ENCODE results near the gene ENOX1.

Gene ENOX1

GRCh38 chr13:43377149-43377548 lies 409.6 kb downstream of the ENOX1 start:
- ATAC-seq = no peak

DNA sequence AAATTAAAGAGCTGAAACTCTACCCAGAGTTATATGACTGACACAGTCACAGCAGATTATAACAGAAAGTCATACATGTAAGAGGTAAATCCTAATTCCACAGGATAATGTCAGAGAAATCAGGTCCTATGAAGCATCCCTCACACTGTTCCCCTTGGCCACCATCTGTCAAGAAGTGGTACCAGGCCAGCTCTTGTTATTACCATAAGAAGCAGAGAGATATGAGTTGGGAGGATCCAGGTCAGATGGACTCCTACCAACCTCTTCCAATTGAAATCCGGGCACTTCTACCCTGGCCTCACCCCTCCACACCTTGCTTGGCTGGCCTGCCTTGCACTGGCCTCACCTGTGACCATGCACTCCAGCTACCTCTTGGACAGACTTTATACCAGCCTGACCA lies 410.2 kb downstream of the ENOX1 start:
- no peak for ATAC-seq
- TF ChIP-seq RARB (CRISPR knock-in tag; IDR thresholded peaks at IDR 0.05) (no peak), ZFP3 (CRISPR knock-in tag; IDR thresholded peaks at IDR 0.05) (no peak), GLIS3 (CRISPR knock-in tag; IDR thresholded peaks at IDR 0.05) (no peak), TCF4 (CRISPR knock-in tag; IDR thresholded peaks at IDR 0.05; ENCODE audit: borderline replicate concordance) (no peak), SNAI2 (CRISPR knock-in tag; IDR thresholded peaks at IDR 0.05) (no peak)

More at GRCh38 chr13:43377149-43377548, 409.6 kb downstream of the ENOX1 start:
- TF ChIP-seq ARNTL (CRISPR knock-in tag; IDR thresholded peaks at IDR 0.05; ENCODE audit: borderline replicate concordance, low read depth) (no peak), ZNF565 (CRISPR knock-in tag; conservative IDR thresholded peaks at IDR 0.05; ENCODE audit: low read depth) (no peak), CSDC2 (CRISPR knock-in tag; IDR thresholded peaks at IDR 0.05) (no peak), SNAI2 (CRISPR knock-in tag; IDR thresholded peaks at IDR 0.05) (no peak), ISL1 (CRISPR knock-in tag; IDR thresholded peaks at IDR 0.05) (no peak), TCF4 (CRISPR knock-in tag; IDR thresholded peaks at IDR 0.05; ENCODE audit: borderline replicate concordance) (no peak), GLIS3 (CRISPR knock-in tag; IDR thresholded peaks at IDR 0.05) (no peak), OSR1 (CRISPR knock-in tag; IDR thresholded peaks at IDR 0.05) (no peak), ZNF8 (CRISPR knock-in tag; IDR thresholded peaks at IDR 0.05) (no peak), POU6F1 (CRISPR knock-in tag; IDR thresholded peaks at IDR 0.05; ENCODE audit: borderline replicate concordance, low read depth) (no peak), ZC3H10 (CRISPR knock-in tag; IDR thresholded peaks at IDR 0.05) (no peak), RARB (CRISPR knock-in tag; IDR thresholded peaks at IDR 0.05) (no peak), ESRRG (CRISPR knock-in tag; IDR thresholded peaks at IDR 0.05) (no peak), PATZ1 (CRISPR knock-in tag; IDR thresholded peaks at IDR 0.05; ENCODE audit: borderline replicate concordance) (no peak), TOX (CRISPR knock-in tag; IDR thresholded peaks at IDR 0.05; ENCODE audit: borderline replicate concordance) (no peak), CSRNP3 (CRISPR knock-in tag; IDR thresholded peaks at IDR 0.05) (no peak), ZFP30 (CRISPR knock-in tag; IDR thresholded peaks at IDR 0.05) (no peak), BACH2 (CRISPR knock-in tag; IDR thresholded peaks at IDR 0.05; ENCODE audit: borderline replicate concordance) (no peak), PPARA (CRISPR knock-in tag; IDR thresholded peaks at IDR 0.05; ENCODE audit: borderline replicate concordance) (no peak)
- TF ChIP-seq, protein P1, sequence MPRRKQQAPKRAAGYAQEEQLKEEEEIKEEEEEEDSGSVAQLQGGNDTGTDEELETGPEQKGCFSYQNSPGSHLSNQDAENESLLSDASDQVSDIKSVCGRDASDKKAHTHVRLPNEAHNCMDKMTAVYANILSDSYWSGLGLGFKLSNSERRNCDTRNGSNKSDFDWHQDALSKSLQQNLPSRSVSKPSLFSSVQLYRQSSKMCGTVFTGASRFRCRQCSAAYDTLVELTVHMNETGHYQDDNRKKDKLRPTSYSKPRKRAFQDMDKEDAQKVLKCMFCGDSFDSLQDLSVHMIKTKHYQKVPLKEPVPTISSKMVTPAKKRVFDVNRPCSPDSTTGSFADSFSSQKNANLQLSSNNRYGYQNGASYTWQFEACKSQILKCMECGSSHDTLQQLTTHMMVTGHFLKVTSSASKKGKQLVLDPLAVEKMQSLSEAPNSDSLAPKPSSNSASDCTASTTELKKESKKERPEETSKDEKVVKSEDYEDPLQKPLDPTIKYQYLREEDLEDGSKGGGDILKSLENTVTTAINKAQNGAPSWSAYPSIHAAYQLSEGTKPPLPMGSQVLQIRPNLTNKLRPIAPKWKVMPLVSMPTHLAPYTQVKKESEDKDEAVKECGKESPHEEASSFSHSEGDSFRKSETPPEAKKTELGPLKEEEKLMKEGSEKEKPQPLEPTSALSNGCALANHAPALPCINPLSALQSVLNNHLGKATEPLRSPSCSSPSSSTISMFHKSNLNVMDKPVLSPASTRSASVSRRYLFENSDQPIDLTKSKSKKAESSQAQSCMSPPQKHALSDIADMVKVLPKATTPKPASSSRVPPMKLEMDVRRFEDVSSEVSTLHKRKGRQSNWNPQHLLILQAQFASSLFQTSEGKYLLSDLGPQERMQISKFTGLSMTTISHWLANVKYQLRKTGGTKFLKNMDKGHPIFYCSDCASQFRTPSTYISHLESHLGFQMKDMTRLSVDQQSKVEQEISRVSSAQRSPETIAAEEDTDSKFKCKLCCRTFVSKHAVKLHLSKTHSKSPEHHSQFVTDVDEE (CRISPR knock-in tag; IDR thresholded peaks at IDR 0.05) = no peak

DNA sequence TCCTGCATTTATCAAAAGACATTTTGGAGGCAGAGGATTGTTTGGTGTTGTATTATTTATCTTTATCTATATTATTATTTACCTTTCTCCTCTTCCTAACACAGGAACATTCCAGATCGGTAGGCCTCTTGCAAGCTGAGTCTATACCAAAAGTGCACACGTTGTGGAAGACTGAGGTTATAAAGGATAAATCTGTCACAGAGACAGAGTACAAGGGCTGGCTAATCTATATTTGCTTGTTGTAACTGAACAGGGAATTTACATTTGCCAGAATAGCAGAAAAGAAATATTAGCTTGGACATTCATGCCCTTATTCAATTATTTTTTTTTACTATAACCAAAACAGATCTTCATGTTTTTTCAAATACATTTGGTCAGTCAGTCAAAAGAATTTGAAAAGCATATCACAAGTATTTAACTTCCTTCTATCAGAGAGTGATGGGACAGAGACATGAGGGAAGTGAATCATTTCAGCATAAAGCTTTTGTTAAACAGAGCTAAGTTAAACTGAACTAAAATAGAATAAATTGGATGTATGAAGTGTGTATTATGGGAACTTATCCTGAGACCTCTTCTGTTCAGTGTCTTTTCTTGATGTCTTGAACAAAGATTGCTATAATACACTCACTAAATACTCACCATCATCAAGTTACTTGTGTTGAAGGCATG lies 410.8 kb downstream of the ENOX1 start:
- ATAC-seq = peak; percentile 54
- TF ChIP-seq RARB (CRISPR knock-in tag; IDR thresholded peaks at IDR 0.05) = no peak
- TF ChIP-seq ESRRG (CRISPR knock-in tag; IDR thresholded peaks at IDR 0.05) = no peak
- no peak for TF ChIP-seq SNAI2 (CRISPR knock-in tag; IDR thresholded peaks at IDR 0.05)
- no peak for TF ChIP-seq ZNF70 (CRISPR knock-in tag; IDR thresholded peaks at IDR 0.05)
- TF ChIP-seq POU6F1 (CRISPR knock-in tag; IDR thresholded peaks at IDR 0.05; ENCODE audit: borderline replicate concordance, low read depth) = no peak
- TF ChIP-seq PPARA (CRISPR knock-in tag; IDR thresholded peaks at IDR 0.05; ENCODE audit: borderline replicate concordance) = no peak
- TF ChIP-seq ZFP3 (CRISPR knock-in tag; IDR thresholded peaks at IDR 0.05) = no peak
- no peak for TF ChIP-seq ARNTL (CRISPR knock-in tag; IDR thresholded peaks at IDR 0.05; ENCODE audit: borderline replicate concordance, low read depth)
- no peak for TF ChIP-seq CSRNP3 (CRISPR knock-in tag; IDR thresholded peaks at IDR 0.05)
- TF ChIP-seq TOX (CRISPR knock-in tag; IDR thresholded peaks at IDR 0.05; ENCODE audit: borderline replicate concordance) = no peak
- TF ChIP-seq ZNF565 (CRISPR knock-in tag; conservative IDR thresholded peaks at IDR 0.05; ENCODE audit: low read depth) = no peak
- TF ChIP-seq OSR1 (CRISPR knock-in tag; IDR thresholded peaks at IDR 0.05) = no peak
- no peak for TF ChIP-seq BACH2 (CRISPR knock-in tag; IDR thresholded peaks at IDR 0.05; ENCODE audit: borderline replicate concordance)
- TF ChIP-seq GLIS3 (CRISPR knock-in tag; IDR thresholded peaks at IDR 0.05) = no peak
- TF ChIP-seq CSDC2 (CRISPR knock-in tag; IDR thresholded peaks at IDR 0.05) = no peak
- TF ChIP-seq ZC3H10 (CRISPR knock-in tag; IDR thresholded peaks at IDR 0.05) = no peak
- TF ChIP-seq ZFP30 (CRISPR knock-in tag; IDR thresholded peaks at IDR 0.05) = no peak
- TF ChIP-seq TCF4 (CRISPR knock-in tag; IDR thresholded peaks at IDR 0.05; ENCODE audit: borderline replicate concordance) = no peak
